Adipocyte (in vitro differentiated cells): ENCODE measurements around the gene ZNF365.
"Not testable (repeated sequence)": the region's sequence is repeated elsewhere in the genome, so short reads cannot be mapped to it uniquely, and the experiment has no call there.

Experiments used
- DNase-seq: peaks from one replicate; pipeline ENCODE4 v3.0.0-alpha.2; 2015; ENCODE audit warnings: low read depth
- H3K27me3 ChIP-seq: replicated peaks from 2 replicates; pipeline ENCODE4 v1.7.0; 2013; ENCODE audit warnings: mild to moderate bottlenecking, low read length, moderate library complexity; ENCODE audit not compliant: control insufficient read depth, insufficient read depth
- H3K36me3 ChIP-seq: 2 replicates; pipeline ENCODE4 v1.7.0; 2013; ENCODE audit warnings: low read length, mild to moderate bottlenecking, moderate library complexity; ENCODE audit not compliant: control insufficient read depth, insufficient read depth, severe bottlenecking
- H3K4me1 ChIP-seq: 2 replicates; pipeline ENCODE4 v1.7.0; 2013; ENCODE audit warnings: mild to moderate bottlenecking, low read length, moderate library complexity; ENCODE audit not compliant: control insufficient read depth, insufficient read depth
- H3K4me3 ChIP-seq: 2 replicates; pipeline ENCODE4 v1.7.0; 2013; ENCODE audit warnings: mild to moderate bottlenecking, low read length, moderate library complexity
- H3K9ac ChIP-seq: 2 replicates; pipeline ENCODE4 v1.7.0; 2013; ENCODE audit warnings: mild to moderate bottlenecking, low read length, moderate library complexity
- H3K9me3 ChIP-seq: 2 replicates; pipeline ENCODE4 v1.7.0; 2013; ENCODE audit warnings: mild to moderate bottlenecking, low read length, moderate library complexity; ENCODE audit not compliant: control insufficient read depth

Gene ZNF365

DNA sequence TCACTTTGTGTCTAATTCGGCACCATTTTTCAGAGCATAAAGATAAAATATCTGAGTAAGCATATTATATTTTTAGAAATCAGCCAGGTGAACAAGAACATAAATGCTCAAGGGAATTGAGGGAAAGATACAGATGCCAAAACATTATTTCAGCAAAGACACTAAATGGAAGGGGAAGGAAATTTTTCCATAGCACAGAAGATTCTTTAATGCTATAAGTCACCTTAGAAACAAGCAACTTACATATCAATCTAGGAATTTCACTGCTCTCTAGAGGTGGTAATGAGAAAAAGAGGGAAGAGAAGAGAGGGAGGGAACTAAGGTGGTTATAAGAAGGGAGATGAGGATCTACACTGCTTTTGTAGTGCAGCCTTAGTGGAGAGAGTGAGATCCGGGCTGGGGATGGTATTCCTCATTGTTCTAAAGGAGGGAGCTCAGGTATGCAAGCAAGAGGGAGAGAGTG, 20.4 kb downstream of the ZNF365 start:
- no peaks in the 10 kb centered on the region for H3K36me3 ChIP-seq
- no peak overlapping the region for H3K4me3 ChIP-seq
- H3K27me3 ChIP-seq: no peaks in the 10 kb centered on the region
- DNase-seq: no peak
- H3K9me3 ChIP-seq: no peaks in the 10 kb centered on the region
- no peak overlapping the region for H3K9ac ChIP-seq
- H3K4me1 ChIP-seq: no peaks in the 10 kb centered on the region

DNA sequence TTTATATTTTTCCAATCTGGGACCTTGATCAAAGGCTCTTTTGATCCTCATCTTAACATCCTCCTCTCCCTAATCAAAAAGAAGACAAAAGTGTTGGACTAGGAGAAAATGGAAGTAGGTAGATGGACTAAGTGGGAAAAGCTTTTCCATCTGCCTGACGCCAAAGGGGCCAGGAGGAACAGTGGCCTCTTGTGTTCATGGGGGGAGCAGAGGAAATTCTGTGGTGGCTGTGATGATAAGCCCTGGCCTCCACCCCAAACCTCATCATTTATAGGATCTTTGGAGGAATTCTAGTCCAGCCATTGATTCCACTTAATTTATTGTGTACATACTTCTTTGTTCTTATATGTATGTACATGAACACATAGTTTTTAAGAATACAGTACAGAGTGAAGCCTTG, 21.7 kb downstream of the ZNF365 start:
- Histone ChIP-seq H3K9ac (no peak overlapping the region), H3K36me3 (no peaks in the 10 kb centered on the region), H3K27me3 (no peaks in the 10 kb centered on the region), H3K4me1 (no peaks in the 10 kb centered on the region), H3K9me3 (no peaks in the 10 kb centered on the region), H3K4me3 (no peak overlapping the region)
- no peak for DNase-seq

DNA sequence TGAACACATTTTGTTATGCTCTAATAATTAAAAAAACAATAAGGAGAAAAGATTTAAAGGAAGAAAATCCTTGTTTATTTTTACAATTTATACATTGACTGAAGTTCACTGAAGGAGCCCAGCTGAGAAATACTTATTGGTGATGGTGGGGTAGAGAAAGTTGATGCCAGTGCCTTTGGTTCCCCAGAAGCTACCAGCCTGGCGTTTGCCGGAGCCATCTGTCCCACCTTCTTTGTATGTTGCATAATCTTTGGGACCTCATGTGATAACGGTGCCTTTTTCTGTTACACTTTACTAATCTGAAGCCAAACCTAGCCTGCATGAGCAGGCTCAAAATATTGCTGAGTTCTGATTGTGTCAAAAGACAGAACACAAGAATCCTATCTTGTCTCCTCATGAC, 22.7 kb downstream of the ZNF365 start:
- no peaks in the 10 kb centered on the region for H3K36me3 ChIP-seq
- no peaks in the 10 kb centered on the region for H3K4me1 ChIP-seq
- no peak overlapping the region for H3K9ac ChIP-seq
- no peaks in the 10 kb centered on the region for H3K27me3 ChIP-seq
- no peak for DNase-seq
- H3K4me3 ChIP-seq: no peak overlapping the region
- H3K9me3 ChIP-seq: no peaks in the 10 kb centered on the region

DNA sequence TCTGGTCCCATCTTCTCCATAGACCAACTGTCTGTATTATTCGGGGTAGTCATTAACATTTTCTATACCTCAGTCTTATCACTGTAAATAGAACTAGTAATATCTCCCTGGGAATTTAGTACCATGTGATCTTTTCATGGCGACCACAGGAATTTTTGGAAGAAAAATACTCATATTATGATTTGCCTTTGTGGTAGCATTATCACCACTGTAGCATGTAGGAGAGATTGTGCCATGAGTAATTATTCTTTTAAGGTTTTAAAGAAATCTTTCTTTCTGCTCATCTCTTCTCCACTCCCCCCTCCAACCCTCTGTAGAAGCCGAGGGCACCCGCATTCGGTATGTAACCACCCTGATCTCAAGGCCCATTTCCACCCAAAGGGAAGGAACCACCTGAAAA, 25.0 kb downstream of the ZNF365 start:
- Histone ChIP-seq H3K36me3 (no peaks in the 10 kb centered on the region), H3K4me3 (no peak overlapping the region), H3K9ac (no peak overlapping the region), H3K27me3 (no peaks in the 10 kb centered on the region), H3K9me3 (no peaks in the 10 kb centered on the region), H3K4me1 (peaks cover 2% of the 10 kb centered on the region)
- DNase-seq: no peak

DNA sequence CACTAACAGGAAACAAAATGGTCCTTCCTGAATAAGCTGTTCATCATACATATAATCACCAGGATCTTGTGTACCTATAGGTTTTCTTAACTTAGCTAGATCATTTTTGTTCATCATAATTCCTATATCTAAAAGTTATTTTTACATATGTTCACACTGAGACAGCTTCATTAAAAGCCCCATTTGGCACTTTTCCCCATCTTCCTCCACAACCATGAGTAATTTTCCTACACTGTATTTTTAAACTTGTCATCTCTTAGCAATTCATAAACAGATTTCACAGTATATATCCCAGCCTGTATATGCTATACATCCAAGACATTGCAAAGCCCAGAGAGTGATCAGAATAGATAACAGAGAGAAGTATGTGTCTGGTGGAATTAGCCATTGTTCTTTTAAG, 28.3 kb downstream of the ZNF365 start:
- Histone ChIP-seq H3K9ac (no peak overlapping the region), H3K4me3 (no peak overlapping the region), H3K27me3 (no peaks in the 10 kb centered on the region), H3K36me3 (no peaks in the 10 kb centered on the region), H3K9me3 (peaks cover 3% of the 10 kb centered on the region), H3K4me1 (peaks cover 2% of the 10 kb centered on the region)
- no peak for DNase-seq

DNA sequence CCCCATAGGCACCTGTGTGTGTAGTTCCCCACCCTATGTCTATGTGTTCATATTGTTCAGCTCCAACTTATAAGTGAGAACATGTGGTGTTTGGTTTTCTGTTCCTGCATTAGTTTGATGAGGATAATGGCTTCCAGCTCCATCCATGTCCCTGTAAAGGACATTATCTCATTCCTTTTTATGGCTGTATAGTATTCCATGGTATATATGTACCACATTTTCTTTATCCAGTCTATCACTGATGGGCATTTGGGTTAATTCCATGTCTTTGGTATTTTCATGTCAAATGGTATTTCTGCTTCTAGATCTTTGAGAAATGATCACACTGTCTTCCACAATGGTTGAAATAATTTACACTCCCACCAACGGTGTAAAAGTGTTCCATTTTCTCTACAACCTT, 36.4 kb downstream of the ZNF365 start:
- not testable (repeated sequence) for H3K4me1 ChIP-seq, DNase-seq, H3K9ac ChIP-seq, H3K4me3 ChIP-seq, H3K36me3 ChIP-seq, H3K27me3 ChIP-seq
- peaks cover 32% of the 10 kb centered on the region for H3K9me3 ChIP-seq

DNA sequence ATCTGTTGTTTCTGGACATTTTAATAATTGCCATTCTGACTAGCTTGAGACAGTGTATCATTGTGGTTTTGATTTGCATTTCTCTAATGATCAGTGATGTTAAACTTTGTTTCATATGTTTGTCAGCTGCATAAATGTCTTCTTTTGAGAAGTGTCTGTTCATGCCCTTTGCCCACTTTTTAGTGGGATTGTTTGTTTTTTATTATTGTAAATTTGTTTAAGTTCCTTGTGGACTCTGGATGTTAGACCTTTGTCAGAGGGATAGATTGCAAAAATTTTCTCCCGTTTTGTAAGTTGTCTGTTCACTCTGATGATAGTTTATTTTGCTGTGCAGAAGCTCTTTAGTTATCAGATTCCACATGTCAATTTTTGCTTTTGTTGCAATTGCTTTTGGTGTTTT, 36.8 kb downstream of the ZNF365 start:
- H3K36me3 ChIP-seq, H3K4me1 ChIP-seq, DNase-seq, H3K27me3 ChIP-seq, H3K9ac ChIP-seq, H3K4me3 ChIP-seq: not testable (repeated sequence)
- H3K9me3 ChIP-seq: peaks cover 32% of the 10 kb centered on the region

DNA sequence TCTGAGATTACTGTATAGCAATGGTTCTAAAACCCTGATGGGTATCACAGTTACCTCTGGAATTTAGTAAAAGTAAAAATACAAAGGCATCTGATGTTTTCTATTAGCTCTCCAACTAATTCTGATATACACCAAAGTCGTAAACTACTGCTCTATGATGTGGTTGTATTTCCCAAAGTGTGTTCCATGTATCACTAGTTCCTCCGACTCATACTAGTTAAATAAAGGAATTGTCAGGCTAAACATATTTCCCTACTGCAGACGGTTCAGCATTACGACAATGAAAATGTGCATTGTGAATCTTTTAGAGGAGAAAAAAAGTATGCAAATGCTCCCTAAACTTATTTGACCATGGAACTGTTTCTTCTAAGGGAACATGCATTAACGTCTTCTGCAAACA, 38.9 kb downstream of the ZNF365 start:
- H3K4me1 ChIP-seq: no peaks in the 10 kb centered on the region
- no peak for DNase-seq
- no peaks in the 10 kb centered on the region for H3K36me3 ChIP-seq
- H3K9ac ChIP-seq: no peak overlapping the region
- peaks cover 2% of the 10 kb centered on the region for H3K27me3 ChIP-seq
- H3K4me3 ChIP-seq: no peak overlapping the region
- peaks cover 24% of the 10 kb centered on the region for H3K9me3 ChIP-seq

DNA sequence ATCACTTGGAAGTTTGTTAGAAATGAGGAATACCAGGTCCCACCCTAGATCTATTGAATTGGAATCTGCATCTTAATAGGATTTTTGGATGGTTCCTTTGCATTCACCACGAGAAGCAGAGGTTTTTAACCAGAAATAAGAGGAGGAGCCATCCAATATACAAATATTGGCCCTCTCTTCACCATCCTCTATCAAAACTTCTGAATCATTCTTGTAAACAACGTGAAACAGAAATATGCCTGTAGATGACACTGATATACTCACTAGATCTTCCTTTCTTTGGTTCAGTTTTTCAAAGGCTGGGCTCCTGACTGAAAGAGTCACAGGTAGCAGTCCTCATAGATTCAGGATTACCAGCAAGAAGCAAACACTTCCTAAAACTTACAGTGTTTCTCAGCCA, 39.5 kb downstream of the ZNF365 start:
- Histone ChIP-seq H3K27me3 (peaks cover 2% of the 10 kb centered on the region), H3K4me3 (no peak overlapping the region), H3K36me3 (no peaks in the 10 kb centered on the region), H3K4me1 (no peaks in the 10 kb centered on the region), H3K9ac (no peak overlapping the region), H3K9me3 (peaks cover 23% of the 10 kb centered on the region)
- DNase-seq: no peak

DNA sequence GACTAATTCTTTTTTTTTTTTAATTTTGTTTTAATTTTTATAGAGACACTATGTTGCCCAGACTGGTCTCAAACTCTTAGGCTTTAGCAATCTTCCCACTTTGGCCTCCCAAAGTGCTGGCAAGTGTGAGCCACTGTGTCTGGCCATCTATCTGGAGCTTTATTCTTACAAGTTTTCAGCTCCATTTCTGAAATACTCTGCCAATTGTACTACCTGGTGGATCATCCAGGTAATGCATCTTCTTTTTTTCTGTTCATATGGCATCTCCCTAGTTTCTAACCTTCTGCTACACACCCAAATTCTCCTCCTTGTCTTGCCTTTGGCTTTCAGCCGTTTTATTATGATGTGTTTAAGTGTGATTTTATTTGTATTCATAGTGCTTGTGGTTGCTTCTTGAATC, 40.2 kb downstream of the ZNF365 start:
- Histone ChIP-seq H3K36me3 (no peaks in the 10 kb centered on the region), H3K4me1 (no peaks in the 10 kb centered on the region), H3K9ac (no peak overlapping the region), H3K27me3 (peaks cover under 1% of the 10 kb centered on the region), H3K4me3 (no peak overlapping the region), H3K9me3 (peaks cover 16% of the 10 kb centered on the region)
- no peak for DNase-seq

DNA sequence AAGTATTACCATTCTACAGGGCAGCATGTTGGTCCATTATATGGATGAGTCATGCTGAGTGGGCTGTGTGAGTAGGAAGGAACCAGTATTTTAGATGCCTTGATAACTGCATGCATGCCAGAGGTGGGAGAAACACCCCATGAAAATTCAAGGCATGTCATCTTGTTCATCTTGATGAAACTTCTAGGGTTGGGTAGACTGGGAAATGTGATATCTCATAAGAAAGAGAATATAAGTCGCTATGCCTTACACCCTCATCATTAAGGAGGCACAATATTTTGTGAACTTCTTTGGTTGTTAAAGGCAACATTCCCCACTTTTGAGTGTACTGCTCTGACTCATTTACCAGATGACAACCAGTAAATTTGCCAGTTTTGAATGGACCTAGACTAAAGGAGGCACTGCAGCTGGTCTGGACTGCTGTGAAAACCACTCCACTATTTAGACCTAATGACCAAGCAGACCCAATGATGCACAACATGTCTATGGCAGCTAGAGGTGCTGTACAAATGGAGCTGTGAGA, 48.0 kb downstream of the ZNF365 start:
- no peaks in the 10 kb centered on the region for H3K9me3 ChIP-seq
- no peak overlapping the region for H3K9ac ChIP-seq
- H3K27me3 ChIP-seq: no peaks in the 10 kb centered on the region
- no peak overlapping the region for H3K4me3 ChIP-seq
- DNase-seq: peak; percentile 32
- H3K4me1 ChIP-seq: peaks cover 7% of the 10 kb centered on the region
- no peaks in the 10 kb centered on the region for H3K36me3 ChIP-seq

DNA sequence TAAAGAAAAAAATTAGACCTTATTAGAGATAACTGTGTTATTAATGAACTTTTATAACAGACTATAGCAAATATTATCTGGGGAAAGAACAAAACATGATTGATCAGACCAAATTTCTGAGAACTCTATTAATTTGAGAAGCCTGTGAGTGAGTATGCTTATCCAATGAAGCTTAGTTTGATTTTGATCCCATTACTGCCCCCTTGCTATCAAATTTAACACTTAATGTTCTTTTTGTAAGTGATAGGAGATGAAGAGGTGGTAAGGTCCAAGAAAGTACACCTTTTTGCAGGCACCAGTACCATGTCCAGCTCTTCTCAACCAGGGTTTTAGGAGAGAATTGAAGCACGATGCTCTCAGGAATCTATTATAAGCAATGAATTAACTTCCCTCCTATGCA, 49.9 kb downstream of the ZNF365 start:
- Histone ChIP-seq H3K4me3 (no peak overlapping the region), H3K4me1 (peaks cover 7% of the 10 kb centered on the region), H3K27me3 (no peaks in the 10 kb centered on the region), H3K36me3 (no peaks in the 10 kb centered on the region), H3K9me3 (no peaks in the 10 kb centered on the region), H3K9ac (no peak overlapping the region)
- no peak for DNase-seq
